GM21786 (cell line): ENCODE data around the gene EEPD1.

Experiments
- ATAC-seq: cut with Tn5 transposase; IDR thresholded peaks from one replicate; pipeline ENCODE4 v1.9.1; 2021; ENCODE audit not compliant: unreplicated experiment

Gene EEPD1

GRCh38 chr7:36278620-36279172 is 125.6 kb downstream of the EEPD1 start:
- ATAC-seq = no peak

- peak; percentile 66 for ATAC-seq
Observed at GRCh38 chr7:36279200-36279925, 126.3 kb downstream of the EEPD1 start.

DNA sequence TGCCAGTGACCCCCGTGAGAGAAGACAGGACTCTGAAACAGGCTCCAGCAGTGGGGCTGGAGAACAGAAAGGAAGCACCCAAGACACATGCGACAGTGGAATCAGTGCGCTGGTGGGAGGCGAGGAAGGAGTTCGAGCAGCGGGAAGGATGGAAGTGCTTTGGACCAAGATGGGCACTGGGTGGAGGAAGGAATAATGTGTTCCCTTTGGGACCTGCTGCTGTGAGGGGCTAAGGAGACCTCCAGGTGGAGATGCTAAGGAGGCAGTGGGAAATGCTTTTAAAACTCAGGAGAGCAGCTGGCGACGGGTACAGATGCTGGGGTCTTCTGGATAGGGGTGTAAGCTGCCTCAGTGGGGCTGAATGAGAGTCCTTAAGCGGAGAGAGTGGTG is 126.9 kb downstream of the EEPD1 start:
- no peak for ATAC-seq

DNA sequence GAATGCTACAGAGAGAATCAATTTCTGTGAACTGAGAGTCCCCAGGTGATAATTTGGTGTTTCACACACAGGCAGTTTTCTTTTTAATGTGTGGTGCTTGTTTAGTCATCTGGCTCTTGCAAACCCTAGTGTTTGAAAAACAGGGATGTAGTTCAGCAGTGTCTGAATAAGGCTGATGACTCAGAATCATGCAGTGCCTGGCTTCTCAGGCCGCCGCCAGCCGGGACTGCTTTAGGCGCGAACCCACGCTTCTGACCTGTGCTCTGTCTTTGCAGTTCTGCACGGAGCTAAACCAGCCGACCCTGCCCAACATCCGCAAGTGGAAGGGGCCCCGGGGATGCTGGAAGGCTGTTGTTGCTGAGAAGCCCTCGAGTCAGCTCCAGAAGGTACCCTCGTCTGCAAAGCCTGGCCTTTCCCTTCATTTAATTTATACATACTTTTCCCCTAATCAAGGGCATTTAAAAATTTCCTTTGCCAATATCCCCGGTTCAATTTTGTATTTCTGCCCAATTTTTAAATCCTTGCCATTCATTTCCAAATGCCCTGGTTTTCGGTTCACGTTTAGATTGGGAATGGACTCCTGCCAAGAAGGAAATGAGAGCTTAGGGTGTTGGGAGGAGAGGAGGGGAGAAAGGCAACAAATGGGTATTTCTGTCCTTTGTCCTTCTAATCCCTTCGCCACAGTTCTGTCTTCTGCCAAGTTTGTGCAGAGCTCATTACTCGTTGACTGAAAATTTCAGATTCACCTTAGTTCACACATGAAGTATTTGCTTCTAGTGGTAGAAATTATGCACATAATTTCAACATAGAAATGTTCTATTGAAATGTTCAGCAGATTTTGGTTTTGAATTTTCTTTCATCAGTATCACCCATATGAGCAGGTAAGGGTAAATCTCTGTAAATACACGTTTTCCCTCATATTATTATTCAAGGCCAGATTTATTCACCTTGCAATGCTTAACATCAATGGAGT is 128.1 kb downstream of the EEPD1 start:
- ATAC-seq = no peak

DNA sequence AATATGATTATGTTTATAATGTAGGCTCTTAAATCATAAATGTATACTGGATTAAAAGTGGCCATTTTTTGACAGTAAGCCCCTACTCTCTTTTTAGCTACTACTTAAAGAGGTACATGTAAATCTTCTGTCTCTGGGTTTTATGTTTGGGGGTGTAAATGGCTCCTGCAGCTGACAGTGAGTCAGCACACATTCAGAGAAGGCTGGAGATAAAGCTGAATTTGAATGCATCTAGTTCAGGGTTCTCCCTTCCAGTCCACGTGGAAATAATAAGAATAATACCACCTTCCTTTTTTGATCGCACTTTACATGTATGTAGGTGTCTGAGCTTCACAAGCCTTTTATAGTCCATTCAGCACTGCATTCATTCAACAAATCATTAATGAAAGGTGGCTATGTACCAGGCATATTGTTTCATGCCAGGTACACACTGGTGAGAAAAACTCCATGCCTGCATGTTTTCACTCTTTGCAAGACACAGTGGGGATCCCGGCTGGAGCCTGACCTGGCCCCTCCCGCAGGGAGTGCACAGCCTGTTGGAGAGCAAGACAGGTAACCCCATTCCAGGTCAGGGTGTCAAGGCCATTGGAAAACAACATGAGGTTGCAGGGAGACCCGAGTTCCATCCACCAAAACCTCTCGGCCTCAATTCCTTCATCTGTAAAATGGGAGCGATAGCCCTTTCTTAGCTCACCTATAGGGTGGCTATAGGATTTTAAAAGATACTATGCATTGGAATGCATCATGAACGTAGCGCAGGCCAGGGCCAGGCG is 129.1 kb downstream of the EEPD1 start:
- ATAC-seq = no peak

GRCh38 chr7:36283181-36283580 is 130.1 kb downstream of the EEPD1 start:
- ATAC-seq = no peak

GRCh38 chr7:36283711-36284130 is 130.7 kb downstream of the EEPD1 start:
- ATAC-seq = peak; percentile 43

DNA sequence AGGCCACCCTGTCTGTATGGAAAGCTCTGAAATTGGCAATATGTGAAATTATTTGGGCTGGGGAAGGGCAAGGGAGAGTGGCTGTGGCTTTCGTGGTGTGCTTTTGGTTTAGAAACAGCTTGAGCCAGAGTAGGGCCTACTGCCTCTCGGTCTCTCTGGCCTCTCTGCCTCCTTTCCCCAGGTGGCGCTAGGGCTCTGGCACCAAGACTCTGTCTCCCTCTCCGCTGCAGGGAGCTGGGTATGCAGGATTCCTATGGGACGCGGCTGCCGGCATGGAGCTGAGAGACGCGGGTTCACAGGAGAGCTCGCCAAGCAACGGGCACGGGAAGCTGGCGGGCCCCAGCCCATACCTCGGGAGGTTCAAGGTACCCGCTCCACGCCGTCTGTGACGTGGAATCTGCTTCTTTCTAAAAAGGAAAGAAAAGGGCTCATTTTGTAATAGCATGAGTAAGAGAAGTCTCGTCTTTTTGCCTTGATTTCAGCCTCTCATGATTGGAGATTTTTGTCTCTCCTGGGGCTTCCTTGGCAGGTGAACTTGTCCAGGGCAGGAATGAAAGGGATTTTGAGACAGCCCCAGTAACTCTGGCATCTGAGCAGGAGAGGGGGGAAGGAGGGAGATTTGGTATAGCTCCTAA is 131.5 kb downstream of the EEPD1 start:
- ATAC-seq = no peak

GRCh38 chr7:36285276-36285675 is 132.2 kb downstream of the EEPD1 start:
- no peak for ATAC-seq

GRCh38 chr7:36286226-36286625 is 133.2 kb downstream of the EEPD1 start:
- ATAC-seq = no peak

DNA sequence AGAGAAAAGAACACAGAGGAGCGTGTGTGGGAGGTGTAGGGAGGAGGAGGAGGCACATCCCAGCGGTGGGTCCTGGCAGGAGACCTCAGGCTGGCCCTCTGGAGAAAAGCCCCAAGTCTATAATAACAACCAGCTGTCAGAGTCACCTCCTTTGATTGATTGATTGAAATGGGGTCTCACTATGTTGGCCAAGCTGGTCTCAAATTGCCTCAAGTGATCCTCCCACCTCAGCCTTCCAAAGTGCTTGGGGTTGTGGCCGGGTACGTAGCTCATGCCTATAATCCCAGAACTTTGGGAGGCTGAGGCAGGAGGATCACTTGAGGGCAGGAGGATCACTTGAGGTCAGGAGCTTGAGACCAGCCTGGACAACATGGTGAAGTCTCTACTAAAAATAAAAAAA is 133.6 kb downstream of the EEPD1 start:
- ATAC-seq = no peak

DNA sequence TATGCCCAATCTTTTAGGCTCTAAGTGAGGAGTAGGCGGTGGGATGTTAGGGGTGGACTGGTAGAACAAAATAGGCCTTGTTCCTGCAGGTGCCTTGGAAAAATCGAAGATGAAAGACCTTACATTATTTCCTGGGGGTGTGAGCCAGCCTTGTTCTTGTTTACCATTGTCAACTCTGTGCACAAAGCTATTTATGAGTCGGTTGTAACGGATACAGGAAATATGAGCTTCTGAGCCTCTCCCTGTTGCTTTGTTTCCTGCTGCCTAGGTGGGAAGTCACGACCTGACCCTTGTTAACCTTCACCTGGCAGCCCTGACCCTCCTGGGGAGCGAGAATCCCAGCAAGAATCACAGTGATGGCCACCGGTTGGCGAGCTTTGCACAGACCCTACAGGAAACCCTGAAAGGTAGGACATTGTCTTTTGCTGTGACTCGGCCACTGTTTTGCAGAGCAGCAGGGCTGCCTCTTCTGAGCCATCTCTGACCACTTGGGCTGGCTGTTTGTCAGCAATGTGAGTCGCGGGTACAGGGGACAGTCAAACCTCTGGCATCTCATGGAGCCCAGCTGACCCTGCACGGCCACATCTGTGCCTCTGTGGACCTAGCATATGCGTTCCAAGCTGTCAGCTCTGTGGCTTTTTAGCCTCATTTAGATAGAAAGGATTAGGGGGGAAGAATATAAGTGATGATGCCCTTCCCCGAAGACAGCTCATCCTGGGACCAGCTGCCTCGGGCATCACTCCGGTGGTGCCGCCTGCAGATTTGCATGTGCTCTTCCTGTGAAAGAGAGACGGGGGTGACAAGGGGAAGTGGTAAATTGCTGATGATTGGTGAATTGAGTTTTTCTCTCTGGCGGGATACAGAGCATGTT is 134.6 kb downstream of the EEPD1 start:
- ATAC-seq = peak; percentile 38

- no peak for ATAC-seq
Observed at GRCh38 chr7:36288501-36288900, 135.4 kb downstream of the EEPD1 start.

DNA sequence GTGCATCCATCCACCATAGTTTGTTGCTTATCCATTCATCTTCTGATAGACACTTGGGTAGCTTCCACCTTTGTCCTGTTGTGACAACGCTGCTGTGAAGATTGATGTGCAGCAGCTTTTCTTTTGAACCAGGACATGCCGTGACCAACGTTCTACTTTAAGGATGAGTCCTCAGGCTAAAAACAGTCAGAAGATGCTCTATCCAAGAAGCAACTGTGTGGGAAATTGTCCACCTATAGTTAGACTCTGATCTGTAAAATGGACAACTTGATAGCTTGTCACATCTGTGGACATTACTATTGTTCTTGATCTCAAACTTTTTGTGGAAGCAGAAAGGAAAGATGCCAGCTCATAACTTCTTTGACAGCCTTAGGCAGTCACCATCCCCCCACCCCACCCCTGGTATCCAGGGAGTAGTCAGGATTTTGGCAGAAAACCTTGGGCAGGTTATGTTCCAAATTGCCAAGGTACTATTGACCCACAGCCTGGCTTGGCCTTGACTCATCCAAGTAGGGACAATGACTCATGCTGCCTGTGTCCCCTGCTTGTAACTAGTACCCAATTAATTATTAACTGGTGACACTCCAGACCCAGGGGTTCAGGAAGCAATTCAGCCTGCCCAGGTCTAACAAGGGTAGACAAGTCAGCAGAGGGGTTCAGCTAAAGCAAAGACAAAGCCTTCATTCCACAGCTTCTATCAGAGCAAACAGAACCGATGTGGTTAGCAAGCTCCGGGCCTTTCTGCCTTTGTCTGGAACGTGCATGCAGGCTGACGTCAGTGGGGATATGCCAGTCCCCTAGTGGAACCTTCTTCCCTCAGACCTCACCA is 137.0 kb downstream of the EEPD1 start:
- ATAC-seq = no peak

DNA sequence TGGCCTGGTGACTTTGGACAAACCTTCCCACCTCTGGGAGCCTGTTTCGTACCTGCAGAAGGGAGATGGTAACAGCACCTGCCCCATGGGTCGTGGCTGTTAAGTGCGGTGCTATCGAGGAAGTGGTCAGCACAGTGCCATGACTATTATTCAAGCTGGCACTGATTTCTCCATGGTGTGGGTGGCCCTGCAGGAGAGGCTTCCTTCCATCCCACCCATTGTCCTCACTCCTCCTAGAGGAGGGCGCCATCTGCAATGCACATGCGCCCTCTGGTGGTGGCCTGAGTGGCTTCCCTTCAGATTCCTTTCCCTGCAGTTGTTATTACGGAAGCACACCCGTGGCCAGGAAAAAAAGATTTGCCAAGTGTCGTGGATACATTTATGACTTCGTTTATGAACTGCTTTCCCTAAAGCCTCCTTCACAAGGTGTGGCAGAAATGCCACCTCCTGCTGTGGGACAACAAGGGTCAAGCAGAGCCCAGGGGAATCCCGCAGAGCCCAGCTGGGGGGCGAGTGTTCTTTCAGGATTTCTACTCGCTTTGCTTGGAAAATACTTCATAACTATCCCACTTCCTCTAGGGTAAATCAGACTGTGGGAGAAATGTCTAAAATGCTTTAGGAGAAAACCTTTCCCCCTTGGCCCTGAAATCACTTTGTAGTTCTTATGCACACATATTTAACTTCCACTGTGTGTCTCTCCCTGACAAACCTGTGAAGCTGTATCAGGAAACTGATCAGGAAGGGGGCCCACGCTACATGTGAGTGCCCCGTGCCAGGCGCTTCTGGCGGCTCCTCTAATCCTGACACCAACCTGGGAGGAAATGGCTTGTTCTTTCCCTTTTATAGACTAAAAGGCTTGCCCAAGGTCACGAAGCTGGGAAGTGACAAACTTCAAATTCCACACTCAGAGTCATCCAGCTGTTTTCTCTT is 138.6 kb downstream of the EEPD1 start:
- ATAC-seq = no peak

GRCh38 chr7:36295090-36295489 is 142.0 kb downstream of the EEPD1 start:
- no peak for ATAC-seq

GRCh38 chr7:36296284-36296683 is 143.2 kb downstream of the EEPD1 start:
- no peak for ATAC-seq
